ENCODE results near the gene MTMR12. TPM values are rescaled to one million over a fixed set of nuclear protein-coding genes. Genes with fewer than 3 reads are reported as not detected.
"Not testable (repeated sequence)": the region's sequence is repeated elsewhere in the genome, so short reads cannot be mapped to it uniquely, and the experiment has no call there.

MTMR12 gene
- total RNA-seq, 1 experiment from 2014 or later = 16.0 TPM

DNA sequence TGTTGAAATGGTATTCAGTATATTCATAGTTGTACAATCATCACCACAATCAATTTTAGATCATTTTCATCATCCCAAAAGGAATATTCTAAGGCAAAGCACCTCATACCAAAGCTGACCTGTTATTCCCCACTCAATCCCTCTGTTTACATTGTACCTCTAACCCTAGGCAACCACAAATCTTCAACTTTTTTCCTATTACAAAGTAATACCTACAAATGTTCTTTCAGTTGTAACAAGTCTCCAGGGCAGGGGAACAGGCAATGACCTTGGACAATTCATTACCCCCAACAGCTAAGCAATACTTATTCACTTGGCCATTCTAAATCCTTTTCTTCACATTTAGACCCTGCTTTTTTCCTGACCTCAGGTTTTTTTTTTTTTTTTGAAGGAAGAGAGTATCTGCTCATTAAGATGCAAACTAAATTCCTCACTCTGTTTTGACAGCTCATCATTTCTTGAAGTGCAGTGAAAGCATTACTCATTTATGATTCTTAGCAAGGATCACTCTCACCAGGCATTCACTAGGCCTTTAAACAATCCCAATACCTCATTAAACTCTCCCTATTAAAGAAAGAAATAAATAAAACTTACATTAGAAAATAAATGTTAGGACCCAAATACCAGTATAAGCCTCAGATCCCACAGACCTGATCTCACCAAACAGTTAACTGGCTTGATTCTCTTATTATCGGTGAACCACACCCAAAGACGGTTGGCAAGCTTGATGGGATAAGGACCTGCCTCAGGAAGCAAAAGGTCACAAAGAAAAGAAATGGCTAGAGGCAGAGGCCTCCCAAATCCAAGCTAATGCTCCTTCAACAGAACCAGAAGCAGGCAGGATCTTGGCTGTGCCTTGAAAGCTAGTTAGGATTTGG lies 15.3 kb downstream of the MTMR12 start:
- Histone ChIP-seq H3K9me3 (ENCODE audit: low read length) (no peaks in the 10 kb centered on the region), H3K9ac (ENCODE audit: low read length) (no peak overlapping the region), H3K9me2 (replicated peaks; ENCODE audit: low read length) (no peaks in the 10 kb centered on the region), H3K36me3 (ENCODE audit: low read depth, low read length) (peaks cover 4% of the 10 kb centered on the region), H2AFZ (ENCODE audit: low read length) (no peak overlapping the region), H3F3A (ENCODE audit: low read length, unreplicated experiment) (no peaks in the 10 kb centered on the region), H3K79me2 (ENCODE audit: low read length) (peaks cover 39% of the 10 kb centered on the region), H3K4me3 (ENCODE audit: low read length) (no peak overlapping the region), H4K20me1 (ENCODE audit: low read length) (peaks cover 3% of the 10 kb centered on the region; the same call in 1 of the 2 replicates), H3K27me3 (ENCODE audit: low read length) (no peaks in the 10 kb centered on the region), H3K4me1 (ENCODE audit: insufficient read depth, low read length) (no peaks in the 10 kb centered on the region), H3K27ac (ENCODE audit: low read length) (no peak overlapping the region), H3K4me2 (ENCODE audit: low read length) (no peak overlapping the region)
- BruUV-seq (replicated peaks) = no TSS peak
- POLR2A ChIA-PET (ENCODE audit: unreplicated experiment) = interaction anchor here (0.7 kb wide), 1 partner anchor 8 kb away, joined by 3 read pairs; no protein-coding TSS in a partner anchor
- TF ChIP-seq, protein P1, sequence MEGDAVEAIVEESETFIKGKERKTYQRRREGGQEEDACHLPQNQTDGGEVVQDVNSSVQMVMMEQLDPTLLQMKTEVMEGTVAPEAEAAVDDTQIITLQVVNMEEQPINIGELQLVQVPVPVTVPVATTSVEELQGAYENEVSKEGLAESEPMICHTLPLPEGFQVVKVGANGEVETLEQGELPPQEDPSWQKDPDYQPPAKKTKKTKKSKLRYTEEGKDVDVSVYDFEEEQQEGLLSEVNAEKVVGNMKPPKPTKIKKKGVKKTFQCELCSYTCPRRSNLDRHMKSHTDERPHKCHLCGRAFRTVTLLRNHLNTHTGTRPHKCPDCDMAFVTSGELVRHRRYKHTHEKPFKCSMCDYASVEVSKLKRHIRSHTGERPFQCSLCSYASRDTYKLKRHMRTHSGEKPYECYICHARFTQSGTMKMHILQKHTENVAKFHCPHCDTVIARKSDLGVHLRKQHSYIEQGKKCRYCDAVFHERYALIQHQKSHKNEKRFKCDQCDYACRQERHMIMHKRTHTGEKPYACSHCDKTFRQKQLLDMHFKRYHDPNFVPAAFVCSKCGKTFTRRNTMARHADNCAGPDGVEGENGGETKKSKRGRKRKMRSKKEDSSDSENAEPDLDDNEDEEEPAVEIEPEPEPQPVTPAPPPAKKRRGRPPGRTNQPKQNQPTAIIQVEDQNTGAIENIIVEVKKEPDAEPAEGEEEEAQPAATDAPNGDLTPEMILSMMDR (conservative IDR thresholded peaks at IDR 0.05; ENCODE audit: low read depth, low read length) = no peak
- TF ChIP-seq EZH2phosphoT487 (IDR thresholded peaks at IDR 0.05; ENCODE audit: borderline replicate concordance, low read length) = no peak
- no peak for TF ChIP-seq EZH2 (IDR thresholded peaks at IDR 0.05; ENCODE audit: low read length, unreplicated experiment)
- DNase-seq (no peak), ATAC-seq (peak; percentile 46; the same call in 1 of the 2 replicates)
- CTCF ChIA-PET = interaction anchor here (0.6 kb wide), 1 partner anchor 430 kb away, joined by 4 read pairs; no protein-coding TSS in a partner anchor
- intact Hi-C loops (cut with micrococcal nuclease) = no loop called here

DNA sequence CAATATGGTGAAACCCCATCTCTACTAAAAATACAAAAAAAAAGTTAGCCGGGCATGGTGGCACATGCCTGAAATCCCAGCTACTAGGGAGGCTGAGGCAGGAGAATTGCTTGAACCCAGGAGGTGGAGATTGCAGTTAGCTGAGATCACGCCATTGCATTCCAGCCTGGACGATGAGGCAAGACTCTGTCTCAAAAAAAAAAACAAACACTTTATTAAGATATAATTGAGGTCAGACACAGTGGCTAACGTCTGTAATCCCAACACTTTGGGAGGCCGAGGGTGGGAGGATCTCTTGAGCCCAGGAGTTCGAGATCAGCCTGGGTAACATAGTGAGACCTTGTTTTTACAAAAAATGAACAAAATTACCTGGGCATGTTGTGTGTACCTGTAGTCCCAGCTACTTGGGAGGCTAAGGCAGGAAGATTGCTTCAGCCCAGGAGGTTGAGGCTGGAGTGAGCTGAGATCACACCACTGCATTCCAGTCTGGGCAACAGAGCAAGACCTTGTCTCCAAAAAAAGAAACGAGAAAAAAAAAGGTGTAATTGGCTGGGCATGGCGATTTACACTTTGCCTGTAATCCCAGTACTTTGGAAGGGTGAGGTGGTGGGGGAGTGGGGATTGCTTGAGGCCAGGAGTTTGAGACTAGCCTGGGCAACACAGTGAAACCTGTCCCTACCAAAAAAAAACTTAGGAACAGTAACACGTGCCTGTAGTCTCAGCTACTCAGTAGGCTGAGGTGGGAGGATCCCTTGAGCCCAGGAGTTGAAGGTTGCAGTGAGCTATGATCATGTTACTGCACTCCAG lies 16.6 kb downstream of the MTMR12 start:
- H3K36me3 ChIP-seq (ENCODE audit: low read depth, low read length); H3K9me3 ChIP-seq (ENCODE audit: low read length); H2AFZ ChIP-seq (ENCODE audit: low read length); H3F3A ChIP-seq (ENCODE audit: low read length, unreplicated experiment); H3K4me1 ChIP-seq (ENCODE audit: insufficient read depth, low read length); DNase-seq; H3K9me2 ChIP-seq (replicated peaks; ENCODE audit: low read length); CTCF ChIA-PET; ATAC-seq; H3K27ac ChIP-seq (ENCODE audit: low read length); H3K9ac ChIP-seq (ENCODE audit: low read length); H4K20me1 ChIP-seq (ENCODE audit: low read length); POLR2A ChIA-PET (ENCODE audit: unreplicated experiment); BruUV-seq (replicated peaks); H3K4me3 ChIP-seq (ENCODE audit: low read length); intact Hi-C loops (cut with micrococcal nuclease); H3K27me3 ChIP-seq (ENCODE audit: low read length); H3K4me2 ChIP-seq (ENCODE audit: low read length): not testable (repeated sequence)
- H3K79me2 ChIP-seq (ENCODE audit: low read length) = peaks cover 29% of the 10 kb centered on the region

DNA sequence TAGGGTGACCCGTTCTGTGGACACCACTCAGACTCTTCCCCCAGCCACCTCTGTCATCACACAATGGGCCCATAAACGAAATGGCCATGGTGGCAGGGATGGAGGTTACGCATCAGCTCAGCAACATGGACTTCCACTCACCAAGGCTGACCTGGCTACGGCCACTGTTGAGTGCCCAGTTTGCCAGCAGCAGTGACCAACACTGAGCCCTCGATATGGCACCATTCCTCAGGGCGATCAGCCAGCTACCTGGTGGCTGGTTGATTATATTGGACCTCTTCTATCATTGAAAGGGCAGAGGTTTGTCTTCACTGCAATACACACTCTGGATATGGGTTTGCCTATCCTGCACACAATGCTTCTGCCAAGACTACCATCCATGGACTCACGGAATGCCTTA lies 21.1 kb downstream of the MTMR12 start:
- POLR2A ChIA-PET (ENCODE audit: unreplicated experiment) = no interaction called here
- Histone ChIP-seq H3K9ac (ENCODE audit: low read length) (no peak overlapping the region), H3K4me3 (ENCODE audit: low read length) (no peak overlapping the region), H3K79me2 (ENCODE audit: low read length) (no peaks in the 10 kb centered on the region), H3K4me2 (ENCODE audit: low read length) (no peak overlapping the region), H3K27me3 (ENCODE audit: low read length) (no peaks in the 10 kb centered on the region), H3K9me2 (replicated peaks; ENCODE audit: low read length) (no peaks in the 10 kb centered on the region), H2AFZ (ENCODE audit: low read length) (no peak overlapping the region), H4K20me1 (ENCODE audit: low read length) (no peaks in the 10 kb centered on the region), H3K9me3 (ENCODE audit: low read length) (no peaks in the 10 kb centered on the region), H3K36me3 (ENCODE audit: low read depth, low read length) (peaks cover 4% of the 10 kb centered on the region), H3K4me1 (ENCODE audit: insufficient read depth, low read length) (no peaks in the 10 kb centered on the region), H3F3A (ENCODE audit: low read length, unreplicated experiment) (no peaks in the 10 kb centered on the region), H3K27ac (ENCODE audit: low read length) (no peak overlapping the region)
- no TSS peak for BruUV-seq (replicated peaks)
- no peak for ATAC-seq
- TF ChIP-seq EZH2phosphoT487 (IDR thresholded peaks at IDR 0.05; ENCODE audit: borderline replicate concordance, low read length) (no peak), EZH2 (IDR thresholded peaks at IDR 0.05; ENCODE audit: low read length, unreplicated experiment) (no peak)
- TF ChIP-seq, protein P1 (conservative IDR thresholded peaks at IDR 0.05; ENCODE audit: low read depth, low read length) = no peak
- intact Hi-C loops (cut with micrococcal nuclease) = no loop called here
- DNase-seq = no peak
- CTCF ChIA-PET = no interaction called here

All from PC-3 (cell line).